ENCODE measurements around the gene PSMD6.

The PSMD6 gene

GRCh38 chr3:64023187-64023860 lies at the start of gene PSMD6:
PSMD6 (minus strand) TSS chr3:64023494; CDS start chr3:64023419, 75 bp downstream.
- DNase-seq = peak; percentile 52 to 75

GRCh38 chr3:64072126-64072525 lies 48.8 kb upstream of the PSMD6 start:
- DNase-seq = no peak

- DNase-seq = no peak
Measured at GRCh38 chr3:64070704-64071103, 47.4 kb upstream of the PSMD6 start.

GRCh38 chr3:64067506-64068346 lies 44.4 kb upstream of the PSMD6 start:
- DNase-seq = peak; percentile 45 to 78

GRCh38 chr3:64064804-64065203 lies 41.5 kb upstream of the PSMD6 start:
- DNase-seq = no peak

- DNase-seq = no peak
Measured at GRCh38 chr3:64063983-64064438, 40.7 kb upstream of the PSMD6 start.

- DNase-seq = no peak
Measured at GRCh38 chr3:64063207-64063982, 40.1 kb upstream of the PSMD6 start.

- DNase-seq = no peak
Measured at GRCh38 chr3:64061628-64062027, 38.3 kb upstream of the PSMD6 start.

- DNase-seq = no peak
Measured at GRCh38 chr3:64059484-64060175, 36.3 kb upstream of the PSMD6 start.

- no peak for DNase-seq
Measured at GRCh38 chr3:64058566-64058965, 35.3 kb upstream of the PSMD6 start.

- no peak for DNase-seq
Measured at GRCh38 chr3:64057231-64057630, 33.9 kb upstream of the PSMD6 start.

- no peak for DNase-seq
Measured at GRCh38 chr3:64056606-64057180, 33.4 kb upstream of the PSMD6 start.

GRCh38 chr3:64055076-64055475 lies 31.8 kb upstream of the PSMD6 start:
- DNase-seq = no peak

GRCh38 chr3:64054488-64054887 lies 31.2 kb upstream of the PSMD6 start:
- no peak for DNase-seq

- DNase-seq = peak; percentile 2 to 33
Measured at GRCh38 chr3:64053581-64053980, 30.3 kb upstream of the PSMD6 start.

- DNase-seq = peak in 1 of 2 experiments; percentile 22
Measured at GRCh38 chr3:64053117-64053516, 29.8 kb upstream of the PSMD6 start.

- DNase-seq = no peak
Measured at GRCh38 chr3:64049832-64050231, 26.5 kb upstream of the PSMD6 start.

- DNase-seq = no peak
Measured at GRCh38 chr3:64049136-64049535, 25.8 kb upstream of the PSMD6 start.

GRCh38 chr3:64048631-64049061 lies 25.4 kb upstream of the PSMD6 start:
- DNase-seq = no peak

- no peak for DNase-seq
Measured at GRCh38 chr3:64047787-64048186, 24.5 kb upstream of the PSMD6 start.

GRCh38 chr3:64046996-64047594 lies 23.8 kb upstream of the PSMD6 start:
- DNase-seq = no peak

GRCh38 chr3:64046592-64046991 lies 23.3 kb upstream of the PSMD6 start:
- DNase-seq = no peak
